Liver (tissue), 3 donors: ENCODE results near the gene ARHGDIA.

Experiments used
- ATF3 ChIP-seq: IDR thresholded peaks from 2 replicates; pipeline ENCODE4 v1.6.1; 2016; ENCODE audit warnings: antibody characterized with exemption
- CTCF ChIP-seq: fragments of 150-350 bp; IDR thresholded peaks from 2 replicates; pipeline ENCODE4 v1.5.1; 2017; ENCODE audit warnings: improper control_type of control experiment, low read depth, low read length; ENCODE audit not compliant: missing input control
- FOXA1 ChIP-seq: IDR thresholded peaks from 2 replicates; pipeline ENCODE4 v1.6.1; 2016; ENCODE audit warnings: antibody characterized with exemption
- GABPA ChIP-seq, 2 donors: IDR thresholded peaks in 1 of 2; conservative IDR thresholded peaks in 1 of 2; 2 replicates each; pipeline ENCODE4 v1.6.1; 2016; ENCODE audit warnings: antibody characterized with exemption in 2 of 2, mild to moderate bottlenecking in 1 of 2, moderate library complexity in 1 of 2
- JUND ChIP-seq, 2 donors: IDR thresholded peaks; 2 replicates each; pipeline ENCODE4 v1.6.1; 2016; ENCODE audit warnings: antibody characterized with exemption in 2 of 2
- MAX ChIP-seq: IDR thresholded peaks from 2 replicates; pipeline ENCODE4 v1.6.1; 2016; ENCODE audit warnings: antibody characterized with exemption
- RAD21 ChIP-seq, 2 donors: IDR thresholded peaks; 2 replicates each; pipeline ENCODE4 v1.6.1; 2016; ENCODE audit warnings: antibody characterized with exemption in 2 of 2, mild to moderate bottlenecking in 2 of 2
- REST ChIP-seq: IDR thresholded peaks from 2 replicates; pipeline ENCODE4 v1.6.1; 2016; ENCODE audit warnings: antibody characterized with exemption, mild to moderate bottlenecking
- TAF1 ChIP-seq: conservative IDR thresholded peaks from 2 replicates; pipeline ENCODE4 v1.6.1; 2016; ENCODE audit warnings: antibody characterized with exemption, mild to moderate bottlenecking
- YY1 ChIP-seq: IDR thresholded peaks from 2 replicates; pipeline ENCODE4 v1.6.1; 2016; ENCODE audit warnings: antibody characterized with exemption, mild to moderate bottlenecking
- ZBTB33 ChIP-seq: IDR thresholded peaks from 2 replicates; pipeline ENCODE4 v1.6.1; 2016; ENCODE audit warnings: antibody characterized with exemption
- donor health status: healthy.
- donor health status: healthy.

- TF ChIP-seq CTCF (no peak), REST (no peak), YY1 (no peak), GABPA (IDR thresholded peaks at IDR 0.05 in 1 of 2, conservative IDR thresholded peaks at IDR 0.05 in 1 of 2) (no peak), ZBTB33 (no peak), RAD21 (IDR thresholded peaks at IDR 0.05) (no peak), MAX (no peak), ATF3 (no peak), TAF1 (no peak), JUND (IDR thresholded peaks at IDR 0.05) (no peak), FOXA1 (no peak)
Observed at GRCh38 chr17:81910840-81911276, 39.7 kb upstream of the ARHGDIA start.
